GM19025 (cell line): ENCODE results near the gene WNT6.

Source experiments
- ATAC-seq: cut with Tn5 transposase; IDR thresholded peaks from one replicate; pipeline ENCODE4 v1.9.1; 2021; ENCODE audit warnings: mild to moderate bottlenecking, low read depth, moderate library complexity; ENCODE audit not compliant: unreplicated experiment

The WNT6 gene

GRCh38 chr2:218889937-218890336 is 30.3 kb downstream of the WNT6 start:
- ATAC-seq = no peak

GRCh38 chr2:218890369-218890768 is 30.8 kb downstream of the WNT6 start:
- no peak for ATAC-seq

- no peak for ATAC-seq
These were observed 31.9 kb downstream of the WNT6 start for GRCh38 chr2:218891275-218892135.

- ATAC-seq = peak; percentile 46
These were observed 33.2 kb downstream of the WNT6 start for GRCh38 chr2:218892693-218893348.

GRCh38 chr2:218893349-218894150 is 33.9 kb downstream of the WNT6 start:
- no peak for ATAC-seq

- no peak for ATAC-seq
These were observed 34.7 kb downstream of the WNT6 start for GRCh38 chr2:218894151-218894879.

- no peak for ATAC-seq
These were observed 35.2 kb downstream of the WNT6 start for GRCh38 chr2:218894880-218895157.

- no peak for ATAC-seq
These were observed 35.7 kb downstream of the WNT6 start for GRCh38 chr2:218895326-218895725.

GRCh38 chr2:218895759-218896500 is 36.3 kb downstream of the WNT6 start:
- peak; percentile 5 for ATAC-seq

GRCh38 chr2:218896501-218897393 is 37.1 kb downstream of the WNT6 start:
- ATAC-seq = peak; percentile 41

GRCh38 chr2:218897394-218898108 is 37.9 kb downstream of the WNT6 start:
- no peak for ATAC-seq

- peak; percentile 36 for ATAC-seq
These were observed 38.7 kb downstream of the WNT6 start for GRCh38 chr2:218898109-218898878.

- ATAC-seq = no peak
These were observed 39.5 kb downstream of the WNT6 start for GRCh38 chr2:218899147-218899546.

- no peak for ATAC-seq
These were observed 42.8 kb downstream of the WNT6 start for GRCh38 chr2:218902427-218902826.

GRCh38 chr2:218904176-218904575 is 44.6 kb downstream of the WNT6 start:
- ATAC-seq = no peak

GRCh38 chr2:218908721-218909619 is 49.4 kb downstream of the WNT6 start:
- peak; percentile 94 for ATAC-seq

GRCh38 chr2:218910741-218911140 is 51.1 kb downstream of the WNT6 start:
- ATAC-seq = no peak
